ENCODE data around the gene ESPNL. TPM values are rescaled to one million over a fixed set of nuclear protein-coding genes. Genes with fewer than 3 reads are reported as not detected.
A peak's percentile ranks its signal among the peaks of the same experiment; 100 is the strongest.
"Not testable (repeated sequence)": the region's sequence is repeated elsewhere in the genome, so short reads cannot be mapped to it uniquely, and the experiment has no call there.

ESPNL gene
- total RNA-seq, 1 donor from 2014 or later, result 1.0 TPM

GRCh38 chr2:238114851-238115660 is 14.9 kb downstream of the ESPNL start:
- no peak for DNase-seq

DNA sequence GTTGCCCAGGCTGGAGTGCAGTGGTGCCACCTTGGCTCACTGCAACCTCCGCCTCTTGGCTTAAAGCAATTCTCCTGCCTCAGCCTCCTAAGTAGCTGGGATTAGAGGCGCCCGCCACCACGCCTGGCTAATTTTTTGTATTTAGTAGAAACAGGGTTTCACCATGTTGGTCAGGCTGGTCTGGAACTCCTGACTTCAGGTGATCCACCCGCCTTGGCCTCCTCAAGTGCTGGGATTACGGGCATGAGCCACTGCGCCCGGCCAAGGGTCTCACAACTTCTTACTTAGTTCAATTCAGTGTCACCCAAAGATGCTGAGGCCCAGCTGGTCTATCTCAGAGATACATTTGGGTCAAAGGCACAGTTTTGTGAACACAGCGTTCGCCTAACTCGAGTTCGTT is 15.6 kb downstream of the ESPNL start:
- DNase-seq, result not testable (repeated sequence)

DNA sequence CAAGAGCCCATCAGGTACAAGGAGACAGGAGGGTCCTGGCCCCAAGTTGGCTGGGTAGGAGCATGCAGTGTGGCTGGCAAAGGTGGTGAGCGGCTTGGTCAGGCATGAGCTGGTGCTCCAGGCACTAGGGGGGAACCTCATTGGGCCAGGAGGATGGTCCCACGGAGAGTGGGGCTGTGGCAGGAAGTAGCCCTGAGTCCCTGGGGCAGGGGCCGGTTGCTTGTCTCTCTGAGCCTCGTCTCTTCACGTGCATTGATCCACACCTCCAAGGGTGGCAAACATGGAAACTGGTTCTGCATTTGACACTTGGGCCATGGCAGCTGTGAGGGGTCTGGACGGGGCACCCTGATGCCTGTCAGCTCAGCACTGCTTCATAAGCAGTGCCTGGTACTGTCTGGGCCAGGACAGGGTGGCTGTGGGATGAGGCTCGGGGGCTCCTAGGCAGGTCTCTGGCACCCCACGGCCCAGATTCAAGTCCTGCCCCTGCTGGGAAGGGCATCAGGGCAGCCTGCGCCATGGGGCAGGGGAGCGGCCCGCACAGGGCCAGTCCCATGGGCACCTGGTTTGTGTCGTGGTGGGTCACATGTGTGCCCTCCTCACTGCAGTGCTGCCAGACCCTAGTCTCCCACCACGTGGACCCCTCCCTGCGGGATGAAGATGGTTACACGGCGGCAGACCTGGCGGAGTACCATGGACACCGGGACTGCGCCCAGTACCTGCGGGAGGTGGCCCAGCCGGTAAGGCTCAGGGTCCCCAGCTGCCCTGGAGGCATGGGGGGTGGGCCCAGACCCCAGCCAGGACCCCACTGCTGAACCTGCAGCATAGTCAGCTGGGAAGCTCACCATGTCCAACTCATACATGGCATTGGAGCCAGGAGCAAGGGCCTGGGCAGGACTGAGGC is 16.4 kb downstream of the ESPNL start:
- DNase-seq, result no peak

DNA sequence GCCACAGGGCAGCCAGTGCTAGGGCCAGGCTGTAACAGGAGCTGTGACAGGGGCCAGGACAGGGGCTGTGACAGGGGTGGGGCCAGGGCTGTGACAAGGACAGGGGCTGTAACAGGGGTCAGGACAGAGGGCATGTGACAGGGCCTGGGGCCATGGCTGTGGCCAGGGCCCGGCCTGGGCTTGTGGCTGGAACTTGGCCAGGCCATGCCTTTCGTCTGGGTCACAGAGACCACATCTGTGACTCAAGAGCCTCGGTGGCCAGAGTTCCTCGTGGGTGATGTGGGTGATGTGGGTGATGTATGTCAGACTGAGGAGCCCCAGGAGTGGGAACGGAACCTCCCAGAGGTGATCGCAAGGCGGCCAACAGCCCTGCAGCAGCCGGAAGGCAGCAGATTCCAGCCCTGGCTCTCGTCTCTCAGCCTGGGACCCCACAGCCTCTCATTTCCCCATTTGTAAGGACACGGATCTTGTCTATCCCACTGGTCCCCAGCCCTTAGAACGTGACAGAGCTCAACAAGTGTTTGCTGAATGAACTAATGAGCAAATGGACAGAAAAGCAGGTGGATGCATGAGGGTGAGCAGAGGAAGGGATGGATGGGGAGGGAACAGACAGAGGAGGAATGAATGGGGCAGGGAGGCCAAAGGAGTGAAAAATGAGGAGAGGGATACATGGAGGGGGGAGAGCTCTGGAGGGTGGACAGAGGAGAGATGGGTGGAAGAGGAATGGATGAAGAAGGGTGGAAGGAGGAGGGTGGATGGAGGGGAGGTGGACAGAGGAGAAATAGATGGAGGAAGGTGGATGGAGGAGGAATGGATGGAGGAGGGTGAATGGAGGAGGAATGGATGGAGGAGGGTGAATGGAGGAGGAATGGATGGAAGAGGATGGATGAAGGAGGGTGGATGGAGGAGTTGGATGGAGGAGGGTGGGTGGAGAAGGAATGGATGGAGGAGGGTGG is 17.3 kb downstream of the ESPNL start:
- no peak for DNase-seq

DNA sequence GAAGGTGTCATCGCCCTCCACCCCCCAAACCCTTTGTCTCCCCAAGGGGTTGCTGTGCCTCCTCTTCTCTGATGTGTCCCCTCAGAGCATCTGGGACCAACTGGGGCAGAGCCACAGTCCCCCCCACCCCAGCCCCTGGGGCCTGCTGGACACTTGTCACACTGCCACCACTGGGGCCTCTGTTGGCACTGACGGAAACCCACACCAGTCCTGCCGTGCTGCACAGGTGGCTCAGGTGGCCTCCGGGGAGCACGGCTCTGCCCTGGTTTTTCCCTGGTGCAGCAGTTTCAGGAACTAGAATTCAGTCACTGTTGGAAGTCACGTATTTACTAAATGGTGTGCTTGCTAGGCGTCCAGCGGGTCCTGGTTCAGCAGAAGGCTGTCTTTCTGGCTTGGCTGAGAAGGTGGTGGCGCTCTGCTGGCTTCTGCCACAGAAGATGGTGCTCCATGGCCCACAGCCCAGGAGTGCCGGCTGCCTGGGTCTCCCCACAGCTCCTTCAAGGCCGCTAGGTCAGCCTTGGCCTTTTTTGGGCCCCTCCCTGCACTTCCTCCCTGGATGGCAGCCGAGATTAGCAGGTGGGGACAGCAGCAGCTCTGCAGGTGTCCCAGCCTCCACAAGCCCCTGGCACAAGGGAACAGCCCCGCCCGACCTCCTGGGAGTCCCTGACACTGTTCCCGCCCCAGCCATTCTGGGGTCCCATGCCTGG is 19.8 kb downstream of the ESPNL start:
- no peak for DNase-seq

DNA sequence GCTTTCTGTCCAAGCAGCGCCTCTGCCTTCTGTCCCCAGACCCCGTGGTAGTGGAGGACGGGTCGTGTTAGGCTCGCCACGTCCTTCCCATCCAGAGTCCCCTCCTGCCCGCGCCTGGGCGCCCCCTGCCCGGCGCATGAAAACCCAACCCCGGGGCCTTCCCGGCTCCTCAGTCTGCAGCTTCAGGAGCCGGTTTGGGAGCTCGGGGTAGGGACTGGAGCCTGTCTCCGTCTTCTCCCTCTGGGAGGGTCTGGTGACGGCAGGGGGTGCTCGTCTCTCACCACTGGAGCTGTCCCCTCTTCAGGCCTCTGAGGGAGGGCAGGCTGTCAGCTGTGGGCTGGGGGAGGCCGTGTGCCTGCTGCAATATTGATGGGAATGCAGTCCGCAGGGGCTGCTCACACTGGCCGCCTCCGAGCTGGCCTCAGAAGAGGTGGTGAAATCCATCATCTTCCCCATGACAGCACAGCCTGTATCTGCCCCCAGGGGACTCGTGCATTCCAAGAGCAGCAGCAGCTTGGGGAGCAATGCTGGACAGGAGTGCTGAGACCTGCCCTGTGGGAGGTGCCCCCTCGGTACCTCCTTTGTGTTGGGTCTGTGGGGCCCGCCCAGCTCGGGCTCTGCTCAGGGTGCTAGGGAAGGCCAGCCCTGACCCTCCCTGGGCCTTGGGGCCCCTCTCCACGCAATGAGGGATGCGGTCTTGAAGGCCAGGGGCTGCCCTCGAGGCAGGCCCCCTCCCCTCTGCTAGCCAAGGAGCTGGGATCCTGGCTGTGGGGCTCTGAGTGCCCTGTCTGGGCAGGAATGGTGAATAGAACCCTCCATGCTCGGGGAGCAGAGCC is 20.5 kb downstream of the ESPNL start:
- peak; percentile 80 for DNase-seq

GRCh38 chr2:238121511-238122286 is 21.6 kb downstream of the ESPNL start:
- no peak for DNase-seq

DNA sequence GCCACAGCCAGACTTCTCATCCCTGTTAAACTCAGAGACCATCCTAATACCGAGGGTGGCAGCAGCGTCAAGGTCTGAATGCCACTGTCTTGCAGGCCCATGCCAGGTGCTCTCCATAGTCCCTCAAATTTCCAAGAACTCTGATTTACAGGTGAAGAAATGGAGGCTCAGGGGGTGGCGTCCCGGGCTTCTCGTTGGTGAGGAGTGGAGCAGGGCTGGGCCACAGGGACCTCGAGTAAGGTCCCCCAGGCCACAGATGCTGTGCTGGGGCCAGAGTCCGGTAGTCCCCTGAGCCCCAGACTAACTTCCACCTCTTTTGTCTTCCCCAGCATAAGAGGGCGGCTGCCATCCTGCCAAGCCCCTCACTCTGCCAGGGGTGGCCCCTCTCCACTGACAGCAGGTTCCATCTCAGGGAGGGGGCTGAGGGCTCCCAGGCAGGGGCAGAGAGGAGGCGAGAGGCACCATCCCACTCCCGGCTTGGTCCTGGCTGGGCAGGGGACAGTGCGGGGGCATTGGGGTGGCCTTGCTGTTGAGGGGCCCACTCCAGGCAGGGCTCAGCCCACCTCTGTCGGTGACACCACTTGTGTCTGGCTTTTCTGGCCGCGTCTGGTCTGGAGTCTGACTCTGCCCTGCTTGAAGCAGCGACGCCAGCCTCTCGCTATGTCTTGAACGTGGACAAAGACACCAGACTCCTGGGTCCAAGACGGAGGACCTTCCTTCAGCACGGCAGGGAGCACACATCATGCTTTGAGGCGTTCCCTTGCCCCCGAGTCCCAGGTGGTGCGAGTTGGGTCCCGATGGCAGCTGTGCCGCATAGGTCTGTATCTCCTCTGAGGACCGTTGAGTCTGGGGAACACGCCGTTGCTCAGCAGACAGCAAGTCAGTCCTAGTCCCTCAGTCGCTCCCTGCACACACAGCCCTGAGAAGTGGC is 22.4 kb downstream of the ESPNL start:
- DNase-seq, result no peak

GRCh38 chr2:238123218-238123971 is 23.3 kb downstream of the ESPNL start:
- no peak for DNase-seq

- no peak for DNase-seq
These were observed 23.9 kb downstream of the ESPNL start for GRCh38 chr2:238123991-238124470.

GRCh38 chr2:238124488-238125126 is 24.5 kb downstream of the ESPNL start:
- no peak for DNase-seq

DNA sequence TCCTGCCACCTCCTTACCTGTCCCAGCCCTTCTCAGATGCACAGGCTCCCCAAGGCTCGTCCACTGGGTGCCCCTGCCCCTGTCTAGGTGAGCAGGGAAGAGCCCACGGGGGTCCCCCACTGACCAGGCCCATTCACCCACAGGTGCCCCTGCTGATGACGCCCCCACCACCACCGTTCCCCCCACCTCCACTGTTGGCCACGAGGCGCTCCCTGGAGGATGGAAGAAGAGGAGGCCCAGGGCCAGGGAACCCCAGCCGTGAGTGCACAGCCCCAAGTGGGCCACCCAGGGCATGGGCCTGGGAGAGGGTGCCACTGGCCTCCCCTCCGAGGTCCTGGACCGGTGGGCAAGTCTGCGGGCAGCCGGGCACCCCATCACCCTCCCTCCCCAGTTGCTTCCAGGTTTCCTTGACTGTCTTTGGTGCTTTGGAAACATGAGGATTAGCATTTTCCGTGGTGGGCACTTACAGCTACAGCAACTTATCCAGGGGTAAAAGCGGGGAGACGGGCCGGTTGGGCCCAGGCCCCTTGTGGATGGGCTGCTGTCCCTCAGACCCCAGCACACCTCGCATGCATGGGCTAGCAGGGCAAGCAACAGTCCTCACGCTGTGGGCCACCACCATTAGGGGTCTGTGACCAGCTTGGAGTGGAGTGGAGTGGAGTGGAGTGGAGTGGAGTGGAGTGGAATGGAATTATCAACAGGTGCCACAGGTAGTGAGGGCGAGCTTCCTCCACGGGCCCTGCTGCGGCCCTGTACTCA is 25.2 kb downstream of the ESPNL start:
- DNase-seq, result no peak

- DNase-seq, result no peak
These were observed 26.2 kb downstream of the ESPNL start for GRCh38 chr2:238126338-238126737.

DNA sequence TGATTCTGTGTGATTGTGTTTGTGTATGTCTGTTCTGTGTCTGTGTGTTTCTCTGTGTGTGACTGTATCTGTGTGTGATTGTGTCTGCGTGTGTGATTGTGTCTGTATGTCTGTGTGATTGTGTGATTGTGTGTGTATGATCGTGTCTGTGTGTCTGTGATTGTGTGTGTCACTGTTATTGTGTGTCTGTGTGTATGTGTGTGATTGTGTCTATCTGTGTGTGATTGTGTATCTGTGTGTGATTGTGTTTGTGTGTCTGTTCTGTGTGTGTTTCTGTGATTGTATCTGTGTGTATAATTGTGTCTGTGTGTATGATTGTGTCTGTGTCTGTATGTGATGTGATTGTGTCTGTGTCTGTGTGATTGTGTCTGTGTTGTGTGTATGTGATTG is 26.6 kb downstream of the ESPNL start:
- DNase-seq, result no peak

DNA sequence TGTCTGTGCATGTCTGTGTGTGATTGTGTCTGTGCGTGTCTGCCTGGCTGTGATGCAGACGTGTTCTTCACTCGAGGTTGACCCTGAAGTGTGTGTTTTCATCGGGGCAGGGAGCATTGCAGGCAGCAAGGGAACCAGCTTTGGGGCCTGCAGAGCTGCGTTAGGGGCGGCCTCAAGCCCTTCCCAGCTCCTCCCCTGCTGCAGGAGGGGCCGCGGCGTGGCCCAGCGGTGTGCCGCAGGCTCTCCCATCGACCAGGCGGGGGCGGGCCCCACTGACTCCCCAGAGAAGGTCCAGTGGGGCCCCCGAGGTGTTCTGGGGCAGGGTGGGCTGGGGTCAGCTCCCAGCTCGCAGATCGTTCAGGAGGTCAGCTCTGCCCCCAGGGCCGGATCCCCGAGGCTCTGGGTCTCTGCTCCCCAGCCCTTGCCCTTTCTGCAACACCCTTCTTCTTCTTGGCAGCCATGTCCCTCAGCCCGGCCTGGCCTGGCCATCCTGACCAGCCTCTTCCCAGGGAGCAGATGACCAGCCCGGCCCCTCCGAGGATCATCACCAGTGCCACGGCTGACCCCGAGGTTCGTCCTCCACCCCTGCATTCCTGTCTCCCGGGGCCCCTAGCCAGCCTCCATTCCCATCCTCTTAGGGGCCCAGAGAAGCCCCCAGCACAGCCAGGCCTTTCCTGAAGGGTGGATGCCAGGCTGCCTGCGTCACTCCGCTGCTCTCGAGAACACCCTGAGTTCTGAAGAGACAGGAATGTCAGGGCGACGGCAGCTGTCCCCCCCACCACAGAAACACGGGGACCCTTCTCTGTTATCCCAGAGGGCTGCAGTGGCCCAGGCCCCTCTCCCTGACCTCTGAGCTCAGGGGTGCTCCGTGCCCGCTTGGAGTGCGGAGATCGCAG is 27.3 kb downstream of the ESPNL start:
- peak; percentile 53 for DNase-seq
